Stimulated activated CD4-positive, alpha-beta T cell treated with anti-CD3 and anti-CD28 coated beads, TNF-alpha, amount 100 ng/mL, for 1 hour (primary cell): ENCODE results near the gene OSBPL10.

Source experiments
- DNase-seq, 3 donors: peaks; one replicate each; pipeline ENCODE4 v3.0.0-alpha.2; 2020; ENCODE audit warnings: low read depth in 3 of 3, low spot score in 1 of 3

OSBPL10 gene

DNA sequence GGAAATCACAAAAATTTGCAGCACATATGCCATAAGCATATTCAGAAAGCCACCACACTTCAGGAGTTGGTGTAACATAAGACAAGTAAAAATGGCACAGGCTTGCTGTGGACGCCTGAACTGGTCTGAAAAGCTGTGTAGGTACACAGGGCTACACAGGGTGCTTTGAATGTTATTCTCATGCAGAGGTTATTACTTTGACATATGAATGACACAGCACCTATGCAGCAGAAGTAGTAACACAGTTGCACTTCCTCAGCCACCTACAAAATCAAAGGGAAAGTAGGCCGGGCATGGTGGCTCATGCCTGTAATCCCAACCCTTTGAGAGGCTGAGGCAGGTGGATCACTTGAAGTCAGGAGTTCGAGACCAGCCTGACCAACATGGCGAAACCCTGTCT is 54.5 kb downstream of the OSBPL10 start:
- no peak for DNase-seq

- DNase-seq: no peak
Observed at GRCh38 chr3:31925271-31925630, 55.8 kb downstream of the OSBPL10 start.

GRCh38 chr3:31924610-31925270 is 56.3 kb downstream of the OSBPL10 start:
- DNase-seq: no peak

- no peak for DNase-seq
Observed at GRCh38 chr3:31922962-31923361, 58.1 kb downstream of the OSBPL10 start.

- no peak for DNase-seq
Observed at GRCh38 chr3:31921837-31922236, 59.2 kb downstream of the OSBPL10 start.

- no peak for DNase-seq
Observed at GRCh38 chr3:31920310-31920709, 60.8 kb downstream of the OSBPL10 start.

DNA sequence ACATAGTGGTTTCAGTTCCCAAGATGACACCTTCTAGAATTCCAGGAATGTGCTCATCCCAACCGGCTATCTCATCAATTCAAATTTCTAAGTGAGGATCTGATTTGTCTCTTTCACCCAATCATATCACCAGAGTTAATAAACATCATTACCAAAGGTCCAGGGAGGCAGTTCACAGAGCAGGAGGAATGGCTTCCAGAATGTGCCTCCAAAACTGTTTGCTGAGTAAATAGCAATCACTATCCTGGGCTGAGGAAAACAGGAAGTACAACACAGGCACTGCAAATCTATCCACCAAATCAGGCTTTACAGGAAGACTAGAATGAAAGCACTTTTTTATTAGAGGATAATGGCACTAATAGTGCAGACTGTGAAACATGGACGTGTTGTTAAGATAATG is 61.5 kb downstream of the OSBPL10 start:
- no peak for DNase-seq

DNA sequence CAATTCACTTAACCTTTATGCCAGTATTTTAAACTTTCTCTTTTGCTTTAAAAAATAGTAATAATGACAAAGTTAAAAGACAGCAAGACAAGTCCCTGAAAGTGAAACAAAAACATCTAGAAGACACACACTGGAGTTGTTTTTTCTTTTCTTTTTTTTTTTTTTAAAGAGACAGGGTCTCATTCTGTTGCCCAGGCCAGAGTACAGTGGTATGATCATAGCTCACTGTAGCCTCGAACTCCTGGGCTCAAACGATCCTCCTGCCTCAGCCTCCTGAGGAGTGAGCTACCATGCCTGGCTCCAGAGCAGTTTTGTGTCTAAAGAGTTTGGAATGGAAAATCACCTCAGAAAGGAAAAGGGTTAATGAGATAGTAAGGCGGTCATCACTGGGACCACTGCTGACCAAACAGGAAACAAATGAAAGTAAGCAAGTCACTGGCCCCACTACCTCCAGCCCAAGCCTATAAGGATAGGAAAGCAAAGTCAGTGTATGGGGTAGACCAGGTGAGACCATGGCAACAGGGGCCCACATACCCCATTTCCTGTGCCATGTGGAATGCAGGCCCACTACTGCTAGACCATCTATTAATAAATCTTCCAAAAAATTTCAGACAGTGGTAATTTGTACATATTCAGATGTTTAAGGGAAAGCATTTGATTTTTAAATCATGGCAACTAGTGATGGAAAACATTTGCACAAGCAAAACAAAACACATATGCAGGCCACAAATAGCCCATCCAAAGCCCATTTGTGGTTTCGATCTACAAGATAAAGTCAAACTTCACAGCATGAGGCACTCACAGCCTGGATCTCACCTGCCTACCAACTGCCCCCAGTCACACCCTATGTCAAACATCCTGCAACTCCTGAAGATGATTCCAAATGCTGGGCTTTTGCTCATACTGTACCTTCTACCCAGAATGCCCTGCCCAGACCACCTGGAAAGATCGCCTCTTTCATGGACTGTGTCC is 62.6 kb downstream of the OSBPL10 start:
- no peak for DNase-seq

- no peak for DNase-seq
Observed at GRCh38 chr3:31917303-31918005, 63.6 kb downstream of the OSBPL10 start.

GRCh38 chr3:31911643-31912042 is 69.4 kb downstream of the OSBPL10 start:
- no peak for DNase-seq

DNA sequence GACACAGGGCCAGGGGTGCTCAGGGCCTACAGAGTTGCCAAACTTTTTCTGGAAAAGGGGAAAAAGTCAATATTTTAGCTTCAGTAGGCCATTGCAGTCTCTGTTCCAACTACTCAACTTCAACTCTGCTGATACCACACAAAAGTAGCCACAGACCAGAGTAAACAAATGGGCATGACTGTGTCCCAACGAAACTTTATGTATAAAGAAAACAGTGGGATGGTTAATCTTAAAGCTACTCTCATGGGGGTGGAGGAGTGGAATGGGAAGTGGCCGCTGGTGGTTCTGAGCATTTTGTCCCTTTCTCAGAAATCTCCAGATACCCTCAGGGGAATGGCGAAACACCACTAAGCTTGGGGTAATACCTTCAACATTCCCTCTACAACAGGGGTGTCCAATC is 69.9 kb downstream of the OSBPL10 start:
- DNase-seq: no peak

GRCh38 chr3:31909455-31909854 is 71.6 kb downstream of the OSBPL10 start:
- no peak for DNase-seq

- DNase-seq: no peak
Observed at GRCh38 chr3:31908391-31909097, 72.5 kb downstream of the OSBPL10 start.

GRCh38 chr3:31906182-31906581 is 74.9 kb downstream of the OSBPL10 start:
- no peak for DNase-seq

- DNase-seq: no peak
Observed at GRCh38 chr3:31903686-31904431, 77.2 kb downstream of the OSBPL10 start.

DNA sequence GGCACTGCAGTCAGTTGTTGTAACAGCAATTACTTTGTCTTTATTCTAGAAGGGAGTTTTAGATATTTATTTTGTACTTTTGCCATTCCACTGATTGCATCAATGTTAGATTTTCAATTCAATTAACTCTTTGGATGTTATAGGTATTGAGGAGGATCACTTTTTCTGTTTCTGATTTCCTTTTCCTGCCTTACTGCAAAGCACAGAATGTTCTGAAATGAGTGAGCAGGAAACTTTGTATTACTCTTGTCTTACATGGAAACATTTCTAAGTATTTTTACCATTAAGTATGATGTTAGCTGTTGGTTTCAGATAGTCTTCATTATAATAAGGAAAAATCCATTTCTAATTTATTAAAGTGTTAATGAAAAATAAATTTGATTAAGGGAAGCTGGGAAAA is 80.5 kb downstream of the OSBPL10 start:
- DNase-seq: no peak

- DNase-seq: no peak
Observed at GRCh38 chr3:31896648-31897433, 84.2 kb downstream of the OSBPL10 start.

DNA sequence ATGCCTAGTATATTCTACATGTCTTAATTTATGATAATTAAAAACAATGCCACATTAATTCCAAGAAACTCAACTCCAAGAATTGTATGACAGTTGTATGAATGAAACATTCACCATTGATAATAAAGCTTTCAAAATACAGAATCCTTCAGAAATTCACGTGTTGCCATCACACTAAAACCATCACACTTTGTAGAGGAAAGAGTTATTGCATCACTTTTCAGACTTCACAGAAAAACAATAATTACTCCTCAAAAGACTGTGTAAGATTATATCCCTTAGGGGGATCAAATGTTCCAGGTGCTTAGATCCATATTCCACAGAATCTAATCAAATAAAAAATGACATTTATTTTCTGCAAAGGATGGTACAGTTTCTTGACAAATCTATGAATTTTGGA is 85.0 kb downstream of the OSBPL10 start:
- DNase-seq: no peak

- no peak for DNase-seq
Observed at GRCh38 chr3:31895471-31895870, 85.6 kb downstream of the OSBPL10 start.
